Activated CD4-positive, alpha-beta memory T cell treated with anti-CD3 and anti-CD28 coated beads, Interleukin-2, amount 10 ng/mL, durations not matched to agents 7 days and 5 days (primary cell): ENCODE measurements around the gene AK4. TPM values are rescaled to one million over a fixed set of nuclear protein-coding genes. Genes with fewer than 3 reads are reported as not detected.

ENCODE experiments used
- CTCF ChIA-PET: fragments of 350-600 bp; sonication (Branson Sonifier 250); formaldehyde crosslinking; loops from one replicate; lab custom pipeline; 2021; ENCODE audit warnings: antibody characterized with exemption, inconsistent platforms; lab: Charles Lee
- POLR2A ChIA-PET: fragments of 350-600 bp; sonication (Branson Sonifier 250); formaldehyde crosslinking; loops from one replicate; lab custom pipeline; 2021; ENCODE audit warnings: antibody characterized with exemption; lab: Charles Lee
- DNase-seq: peaks from one replicate; pipeline ENCODE4 v3.0.0-alpha.2; 2020
- H3K27ac Mint-ChIP-seq: one replicate; pipeline ENCODE4 v1.8.0; 2021; ENCODE audit warnings: mild to moderate bottlenecking, mixed read lengths
- H3K27me3 Mint-ChIP-seq: one replicate; pipeline ENCODE4 v1.8.0; 2021; ENCODE audit warnings: mixed read lengths
- H3K36me3 Mint-ChIP-seq: one replicate; pipeline ENCODE4 v1.8.0; 2021; ENCODE audit warnings: low read depth, mixed read lengths
- H3K4me1 Mint-ChIP-seq: one replicate; pipeline ENCODE4 v1.8.0; 2021; ENCODE audit warnings: mixed read lengths
- H3K4me3 Mint-ChIP-seq: one replicate; pipeline ENCODE4 v1.8.0; 2021; ENCODE audit warnings: mild to moderate bottlenecking, mixed read lengths
- H3K9me3 Mint-ChIP-seq: one replicate; pipeline ENCODE4 v1.8.0; 2021; ENCODE audit warnings: mixed read lengths
- total RNA-seq, 2 experiments: library from RNA; stranded (reverse); gene quantifications; one replicate each; pipeline ENCODE4 v1.2.3, GENCODE V29; 2021

Gene AK4
- total RNA-seq, 2 experiments from 2014 or later = 56.2 to 58.1 TPM

- Mint-ChIP-seq H3K36me3 (no peaks in the 10 kb centered on the region), H3K27me3 (no peaks in the 10 kb centered on the region), H3K4me1 (peaks cover 1% of the 10 kb centered on the region), H3K27ac (no peak overlapping the region), H3K9me3 (no peaks in the 10 kb centered on the region), H3K4me3 (no peak overlapping the region)
- CTCF ChIA-PET = no interaction called here
- DNase-seq = no peak
- POLR2A ChIA-PET = no interaction called here
These were observed 25.1 kb downstream of the AK4 start for GRCh38 chr1:65172936-65173690.

- H3K27ac Mint-ChIP-seq = no peak overlapping the region
- peaks cover 1% of the 10 kb centered on the region for H3K4me1 Mint-ChIP-seq
- no peaks in the 10 kb centered on the region for H3K36me3 Mint-ChIP-seq
- no peaks in the 10 kb centered on the region for H3K9me3 Mint-ChIP-seq
- no peaks in the 10 kb centered on the region for H3K27me3 Mint-ChIP-seq
- no peak for DNase-seq
- ChIA-PET POLR2A (no interaction called here), CTCF (no interaction called here)
- no peak overlapping the region for H3K4me3 Mint-ChIP-seq
These were observed 26.6 kb downstream of the AK4 start for GRCh38 chr1:65174585-65174984.

DNA sequence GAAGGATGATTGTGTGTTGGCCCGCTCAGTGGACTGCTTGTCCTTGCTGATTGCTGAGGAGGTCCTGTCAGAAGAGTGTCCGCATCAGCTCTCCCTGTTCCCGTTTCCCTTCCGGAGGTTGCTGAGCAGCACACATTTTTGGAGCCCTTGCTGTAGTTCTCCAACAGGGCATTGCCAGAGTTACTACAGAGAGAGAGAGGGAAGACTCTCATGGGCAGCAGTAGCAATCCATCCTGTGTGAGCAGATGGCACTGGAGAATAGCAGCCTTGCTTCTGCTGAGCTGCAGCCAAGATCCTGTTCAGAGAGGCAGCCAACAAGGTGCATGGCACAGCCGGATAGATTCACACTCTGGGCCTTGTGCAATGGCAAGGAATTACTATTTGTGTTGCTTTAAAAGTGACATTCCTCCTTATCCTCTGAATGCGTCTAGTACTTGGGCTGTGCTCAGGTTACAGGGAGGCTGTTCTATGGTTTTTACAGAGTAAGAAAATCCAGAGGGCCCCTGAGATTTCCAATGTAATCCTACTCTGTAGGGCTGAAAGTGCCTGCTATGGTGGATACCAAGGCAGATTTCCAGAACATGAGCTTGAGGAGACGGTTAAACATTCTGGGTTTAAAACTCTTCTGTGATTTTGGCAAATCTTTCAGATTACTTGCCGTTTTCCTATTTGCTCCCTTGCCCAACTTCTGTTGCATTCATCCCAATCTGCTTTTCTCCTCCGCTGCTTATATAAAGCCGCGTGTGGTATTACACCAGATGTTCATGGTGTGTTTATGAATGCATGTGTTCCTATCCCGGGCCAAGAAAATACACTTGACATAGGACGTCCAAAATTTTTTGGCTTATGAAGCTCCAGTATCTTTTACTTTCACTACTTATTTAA is 27.4 kb downstream of the AK4 start:
- Mint-ChIP-seq H3K4me3 (no peak overlapping the region), H3K27ac (no peak overlapping the region), H3K36me3 (no peaks in the 10 kb centered on the region), H3K4me1 (no peaks in the 10 kb centered on the region), H3K27me3 (no peaks in the 10 kb centered on the region), H3K9me3 (no peaks in the 10 kb centered on the region)
- DNase-seq = no peak
- POLR2A ChIA-PET = no interaction called here
- CTCF ChIA-PET = no interaction called here

GRCh38 chr1:65176056-65176450 is 28.1 kb downstream of the AK4 start:
- DNase-seq = no peak
- ChIA-PET POLR2A (no interaction called here), CTCF (no interaction called here)
- Mint-ChIP-seq H3K27me3 (no peaks in the 10 kb centered on the region), H3K9me3 (no peaks in the 10 kb centered on the region), H3K4me3 (no peak overlapping the region), H3K36me3 (no peaks in the 10 kb centered on the region), H3K4me1 (no peaks in the 10 kb centered on the region), H3K27ac (no peak overlapping the region)

GRCh38 chr1:65176591-65176990 is 28.6 kb downstream of the AK4 start:
- no peaks in the 10 kb centered on the region for H3K4me1 Mint-ChIP-seq
- no peaks in the 10 kb centered on the region for H3K27me3 Mint-ChIP-seq
- ChIA-PET POLR2A (no interaction called here), CTCF (interaction anchor here (0.8 to 1.1 kb wide), 2 partner anchors 32 to 511 kb away, joined by 3 to 5 read pairs; no protein-coding TSS in a partner anchor)
- H3K4me3 Mint-ChIP-seq = no peak overlapping the region
- no peak overlapping the region for H3K27ac Mint-ChIP-seq
- H3K36me3 Mint-ChIP-seq = no peaks in the 10 kb centered on the region
- H3K9me3 Mint-ChIP-seq = no peaks in the 10 kb centered on the region
- DNase-seq = no peak

DNA sequence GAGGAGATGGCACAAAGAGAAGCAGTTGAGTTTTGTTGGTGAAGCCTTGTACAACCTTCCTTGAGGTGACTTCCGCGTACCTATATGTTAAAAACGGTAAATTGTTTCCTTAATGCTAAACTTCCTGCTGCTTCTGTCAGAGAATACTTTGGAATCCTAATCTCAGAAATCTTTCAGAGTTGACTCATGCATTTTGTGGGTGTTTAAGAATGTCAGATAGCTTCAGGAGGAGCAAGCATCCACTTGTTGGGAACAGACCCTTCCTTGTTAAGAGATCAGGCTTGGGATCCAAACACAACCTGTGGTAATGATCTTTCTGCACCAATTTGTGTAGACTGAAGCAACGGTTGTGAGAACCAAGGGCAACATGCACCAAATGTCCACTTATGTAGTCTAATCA is 29.5 kb downstream of the AK4 start:
- Mint-ChIP-seq H3K27ac (no peak overlapping the region), H3K4me1 (no peaks in the 10 kb centered on the region), H3K4me3 (no peak overlapping the region), H3K27me3 (no peaks in the 10 kb centered on the region), H3K9me3 (no peaks in the 10 kb centered on the region), H3K36me3 (no peaks in the 10 kb centered on the region)
- CTCF ChIA-PET = interaction anchor here (0.5 to 1.1 kb wide), 2 partner anchors 32 to 157 kb away, joined by 3 to 5 read pairs; no protein-coding TSS in a partner anchor
- DNase-seq = no peak
- POLR2A ChIA-PET = no interaction called here

- CTCF ChIA-PET = interaction anchor here (0.6 kb wide), 1 partner anchor 18 kb away, joined by 3 read pairs; no protein-coding TSS in a partner anchor
- no peak overlapping the region for H3K4me3 Mint-ChIP-seq
- H3K27me3 Mint-ChIP-seq = no peaks in the 10 kb centered on the region
- POLR2A ChIA-PET = no interaction called here
- H3K9me3 Mint-ChIP-seq = no peaks in the 10 kb centered on the region
- H3K4me1 Mint-ChIP-seq = no peaks in the 10 kb centered on the region
- H3K36me3 Mint-ChIP-seq = no peaks in the 10 kb centered on the region
- DNase-seq = no peak
- H3K27ac Mint-ChIP-seq = no peak overlapping the region
These were observed 30.2 kb downstream of the AK4 start for GRCh38 chr1:65178235-65178634.

- no peaks in the 10 kb centered on the region for H3K4me1 Mint-ChIP-seq
- H3K9me3 Mint-ChIP-seq = no peaks in the 10 kb centered on the region
- H3K36me3 Mint-ChIP-seq = no peaks in the 10 kb centered on the region
- ChIA-PET POLR2A (no interaction called here), CTCF (no interaction called here)
- H3K27ac Mint-ChIP-seq = no peak overlapping the region
- no peaks in the 10 kb centered on the region for H3K27me3 Mint-ChIP-seq
- no peak for DNase-seq
- no peak overlapping the region for H3K4me3 Mint-ChIP-seq
These were observed 31.1 kb downstream of the AK4 start for GRCh38 chr1:65179148-65179547.

- H3K27ac Mint-ChIP-seq = no peak overlapping the region
- ChIA-PET CTCF (no interaction called here), POLR2A (no interaction called here)
- no peak for DNase-seq
- H3K4me3 Mint-ChIP-seq = no peak overlapping the region
- H3K4me1 Mint-ChIP-seq = no peaks in the 10 kb centered on the region
- no peaks in the 10 kb centered on the region for H3K27me3 Mint-ChIP-seq
- H3K36me3 Mint-ChIP-seq = no peaks in the 10 kb centered on the region
- H3K9me3 Mint-ChIP-seq = no peaks in the 10 kb centered on the region
These were observed 33.0 kb downstream of the AK4 start for GRCh38 chr1:65180977-65181376.

DNA sequence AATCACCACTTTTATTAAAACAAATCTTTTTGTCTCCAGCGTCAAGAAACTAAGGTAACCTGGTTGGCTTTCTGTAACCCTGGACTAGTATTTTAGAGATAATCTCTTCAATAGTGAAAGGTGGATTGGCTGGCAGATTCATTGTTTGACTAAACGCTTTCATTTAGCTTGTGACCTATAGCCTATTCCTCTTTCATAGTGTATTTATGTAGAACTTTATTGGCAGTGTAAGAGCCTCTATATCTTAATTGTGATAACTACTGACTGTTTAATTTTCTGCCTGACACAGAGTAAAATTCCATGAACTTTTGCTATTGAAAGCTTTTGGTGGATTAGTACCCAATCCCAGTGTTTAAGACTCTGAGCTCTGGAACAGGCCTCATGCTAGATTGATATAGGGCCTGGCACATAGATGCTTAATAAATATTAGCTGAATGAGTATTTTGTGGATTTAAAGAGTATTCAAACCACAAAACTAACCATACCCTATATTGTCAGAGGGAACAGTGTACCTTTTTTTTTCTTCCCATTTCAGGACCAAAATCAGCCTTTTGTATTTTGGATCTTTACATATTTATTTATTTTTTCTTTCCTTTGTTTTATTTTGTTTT is 34.8 kb downstream of the AK4 start:
- H3K27ac Mint-ChIP-seq = no peak overlapping the region
- no peaks in the 10 kb centered on the region for H3K36me3 Mint-ChIP-seq
- H3K27me3 Mint-ChIP-seq = no peaks in the 10 kb centered on the region
- ChIA-PET CTCF (no interaction called here), POLR2A (no interaction called here)
- DNase-seq = no peak
- no peak overlapping the region for H3K4me3 Mint-ChIP-seq
- no peaks in the 10 kb centered on the region for H3K4me1 Mint-ChIP-seq
- H3K9me3 Mint-ChIP-seq = no peaks in the 10 kb centered on the region

- peaks cover 2% of the 10 kb centered on the region for H3K4me1 Mint-ChIP-seq
- peaks cover 24% of the 10 kb centered on the region for H3K36me3 Mint-ChIP-seq
- CTCF ChIA-PET = interaction anchor here (0.6 to 0.7 kb wide), 4 partner anchors 19 to 366 kb away, joined by 3 to 5 read pairs (median 3); no protein-coding TSS in a partner anchor
- H3K27me3 Mint-ChIP-seq = no peaks in the 10 kb centered on the region
- H3K4me3 Mint-ChIP-seq = no peak overlapping the region
- POLR2A ChIA-PET = no interaction called here
- H3K9me3 Mint-ChIP-seq = no peaks in the 10 kb centered on the region
- H3K27ac Mint-ChIP-seq = no peak overlapping the region
- DNase-seq = no peak
These were observed 41.6 kb downstream of the AK4 start for GRCh38 chr1:65189576-65190115.

DNA sequence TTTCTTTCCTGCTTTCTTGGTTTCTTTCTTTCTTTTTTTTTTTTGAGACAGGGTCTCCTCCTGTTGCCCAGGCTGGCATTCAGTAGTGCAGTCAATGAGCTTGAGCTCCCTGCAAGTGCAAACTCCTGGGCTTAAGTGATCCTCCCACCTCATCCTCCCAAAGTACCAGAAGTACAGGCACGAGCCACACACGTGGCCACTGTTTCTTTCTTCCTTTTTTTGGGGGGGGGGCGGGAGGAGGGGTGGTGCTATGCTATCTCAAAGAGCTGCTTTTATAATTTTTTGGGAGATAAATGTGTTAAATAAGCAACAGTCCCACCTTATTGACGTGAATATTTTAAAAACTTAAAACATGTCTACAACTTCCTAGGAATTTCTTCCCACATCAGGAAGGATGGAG is 42.2 kb downstream of the AK4 start:
- Mint-ChIP-seq H3K4me3 (no peak overlapping the region), H3K36me3 (peaks cover 24% of the 10 kb centered on the region), H3K27me3 (no peaks in the 10 kb centered on the region), H3K9me3 (no peaks in the 10 kb centered on the region), H3K4me1 (peaks cover 2% of the 10 kb centered on the region), H3K27ac (no peak overlapping the region)
- ChIA-PET POLR2A (no interaction called here), CTCF (interaction anchor here (0.6 to 0.7 kb wide), 4 partner anchors 19 to 367 kb away, joined by 3 to 5 read pairs (median 3); no protein-coding TSS in a partner anchor)
- no peak for DNase-seq
